DMS114 treated with DMSO at 0.1 percent for 48 hours (cell line): Measurements from ENCODE around the gene TBX4.

Source experiments
- DNase-seq: peaks from one replicate; lab custom pipeline; 2025; ENCODE audit not compliant: unreplicated experiment; lab: John Stamatoyannopoulos, UW

TBX4 gene

GRCh38 chr17:61464130-61464842 lies 12.1 kb downstream of the TBX4 start:
- DNase-seq, result no peak

- no peak for DNase-seq
These were observed 12.6 kb downstream of the TBX4 start for GRCh38 chr17:61464843-61465180.

DNA sequence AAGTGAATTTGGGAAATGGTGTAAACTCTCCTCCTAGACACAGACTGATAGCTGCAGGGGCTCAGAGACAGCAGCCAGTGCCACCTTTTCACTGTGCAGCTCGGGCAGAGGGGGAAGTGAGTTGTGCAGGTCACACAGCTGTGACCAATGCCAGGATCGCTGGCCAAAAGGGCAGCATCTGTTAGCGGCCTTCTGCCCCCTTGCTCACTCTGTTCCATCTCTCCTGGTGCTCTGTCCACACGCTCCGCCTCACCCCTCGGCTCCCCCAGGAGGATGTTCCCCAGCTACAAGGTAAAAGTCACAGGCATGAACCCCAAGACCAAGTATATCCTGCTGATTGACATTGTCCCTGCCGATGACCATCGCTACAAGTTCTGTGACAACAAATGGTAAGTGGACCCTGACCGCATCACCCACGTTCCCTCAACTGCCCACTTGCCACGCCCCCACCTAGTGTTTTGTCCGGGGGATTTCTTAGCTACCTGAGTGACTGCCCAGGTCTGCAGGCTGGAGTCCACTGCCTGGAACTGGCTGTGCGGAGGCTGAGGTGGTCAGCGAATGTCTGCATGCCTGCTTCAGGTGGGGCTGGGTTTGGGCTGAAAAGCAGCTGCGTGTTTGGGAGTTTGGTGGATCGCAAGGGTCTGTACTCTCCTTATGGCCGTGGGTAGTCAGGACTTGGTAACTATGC lies 13.5 kb downstream of the TBX4 start:
- no peak for DNase-seq

- DNase-seq, result no peak
These were observed 14.0 kb downstream of the TBX4 start for GRCh38 chr17:61466246-61466645.

GRCh38 chr17:61467416-61468262 lies 15.4 kb downstream of the TBX4 start:
- DNase-seq, result no peak

DNA sequence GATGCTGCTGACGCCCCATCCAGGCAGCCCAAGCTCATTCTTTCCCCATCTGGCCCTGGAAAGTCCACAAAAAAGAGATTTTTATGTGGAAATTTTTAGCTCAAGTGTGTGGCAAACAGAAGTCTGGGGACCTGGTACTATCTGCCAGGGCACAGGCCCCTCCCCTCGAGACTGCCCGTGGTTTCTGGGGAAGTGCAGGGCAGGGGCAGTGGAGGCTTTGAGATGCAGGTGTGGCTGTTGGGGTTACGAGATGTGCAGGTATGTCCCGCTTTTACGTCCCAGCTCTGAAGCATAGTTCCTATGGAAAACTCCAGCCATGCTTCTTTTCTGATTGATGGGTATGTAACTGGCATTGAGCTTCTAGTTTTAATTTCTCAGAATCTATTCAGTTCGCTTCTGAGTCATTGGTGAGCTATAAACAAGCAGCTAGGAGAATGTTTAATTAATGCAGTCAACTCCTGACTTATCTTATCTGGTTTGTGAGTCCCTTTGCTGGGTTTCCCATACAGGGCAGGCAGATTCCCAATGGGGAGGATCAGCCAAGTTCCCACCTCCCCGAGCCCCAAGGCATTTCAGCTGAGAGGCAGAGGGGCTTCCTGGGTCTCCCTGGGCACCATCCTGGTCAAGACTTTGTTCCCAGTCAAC lies 16.2 kb downstream of the TBX4 start:
- DNase-seq, result no peak

- no peak for DNase-seq
These were observed 17.3 kb downstream of the TBX4 start for GRCh38 chr17:61469474-61469873.

GRCh38 chr17:61469949-61470348 lies 17.7 kb downstream of the TBX4 start:
- DNase-seq, result no peak

- DNase-seq, result peak; percentile 3
These were observed 18.4 kb downstream of the TBX4 start for GRCh38 chr17:61470530-61471136.

DNA sequence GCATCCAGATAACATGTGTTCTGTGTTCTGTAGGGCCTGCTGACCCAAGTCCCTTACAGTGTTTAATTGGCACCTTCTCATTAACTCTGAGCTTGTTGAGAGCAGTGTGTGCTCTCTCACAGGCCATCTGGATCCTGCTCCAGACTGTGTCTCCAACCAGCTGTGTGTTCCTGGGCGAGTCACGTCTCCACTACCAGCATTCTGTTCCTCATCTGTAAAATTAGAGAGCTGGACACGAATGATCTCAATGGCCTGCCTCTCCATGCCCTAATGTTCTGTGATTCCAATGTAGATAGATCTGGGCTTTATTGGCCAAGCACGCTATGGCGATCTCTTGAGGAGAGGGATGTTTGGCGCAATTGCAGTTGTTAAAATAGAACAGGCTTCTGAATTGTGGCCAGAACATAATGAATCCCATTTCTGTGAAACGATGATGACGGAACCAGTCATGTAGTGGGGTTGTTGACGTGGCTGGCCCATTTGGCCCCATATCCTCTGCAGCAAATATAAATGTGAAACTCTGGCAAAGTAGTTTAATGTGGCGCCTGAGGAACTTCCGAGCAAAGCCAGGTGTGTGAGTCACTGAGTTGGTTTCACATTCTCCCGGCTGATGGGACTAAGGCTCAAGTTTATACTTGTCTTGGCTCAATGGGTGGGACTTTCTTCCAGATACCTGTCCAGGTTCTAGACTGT lies 22.2 kb downstream of the TBX4 start:
- DNase-seq, result no peak

- DNase-seq, result no peak
These were observed 22.7 kb downstream of the TBX4 start for GRCh38 chr17:61474934-61475333.

DNA sequence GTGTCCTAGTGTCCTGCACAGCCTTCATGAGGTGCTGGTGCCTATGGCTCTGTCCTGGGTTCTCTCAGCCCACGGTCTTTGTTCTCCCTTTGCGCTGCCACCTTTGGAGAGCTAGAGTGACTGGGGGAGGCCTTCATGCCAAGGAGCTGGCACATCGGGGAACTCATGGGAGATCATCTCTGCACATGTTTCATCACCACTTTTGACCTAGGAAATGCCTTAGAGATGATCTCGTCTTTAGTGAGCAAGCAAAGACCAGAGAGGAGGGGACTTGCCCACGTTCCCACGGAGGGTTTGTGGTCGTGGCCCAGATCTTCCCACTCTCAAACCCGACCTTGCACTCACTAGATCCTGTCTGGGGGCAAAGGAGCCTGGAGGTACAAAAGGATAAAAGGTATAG lies 23.5 kb downstream of the TBX4 start:
- no peak for DNase-seq

GRCh38 chr17:61476476-61477203 lies 24.4 kb downstream of the TBX4 start:
- DNase-seq, result no peak

- no peak for DNase-seq
These were observed 25.1 kb downstream of the TBX4 start for GRCh38 chr17:61477204-61477834.

- no peak for DNase-seq
These were observed 26.0 kb downstream of the TBX4 start for GRCh38 chr17:61478026-61478789.

- DNase-seq, result no peak
These were observed 26.7 kb downstream of the TBX4 start for GRCh38 chr17:61478790-61479492.

- DNase-seq, result no peak
These were observed 27.5 kb downstream of the TBX4 start for GRCh38 chr17:61479493-61480413.
